H9 (cell line): Measurements from ENCODE around the gene DUSP6. TPM values are rescaled to one million over a fixed set of nuclear protein-coding genes. Genes with fewer than 3 reads are reported as not detected.

Source experiments
- DNase-seq: peaks from one replicate; pipeline ENCODE4 v3.0.0-alpha.2; 2017
- H2AFZ ChIP-seq: one replicate; pipeline ENCODE4 v1.6.1; 2013; ENCODE audit warnings: mild to moderate bottlenecking, low read length, control low read depth, moderate library complexity
- H2AK5ac ChIP-seq: 2 replicates; pipeline ENCODE4 v1.6.1; 2013; ENCODE audit warnings: low read length, control low read depth, mixed read lengths; ENCODE audit not compliant: insufficient read length
- H2BK120ac ChIP-seq: one replicate; pipeline ENCODE4 v1.6.1; 2013; ENCODE audit warnings: low read depth, mild to moderate bottlenecking, low read length, control low read depth, inconsistent platforms; ENCODE audit not compliant: poor library complexity, severe bottlenecking
- H2BK12ac ChIP-seq: 2 replicates; pipeline ENCODE4 v1.6.1; 2013; ENCODE audit warnings: low read length, control low read depth, mixed read lengths, low read depth; ENCODE audit not compliant: insufficient read length
- H2BK15ac ChIP-seq: 2 replicates; pipeline ENCODE4 v1.6.1; 2013; ENCODE audit warnings: low read depth, low read length, control low read depth
- H2BK20ac ChIP-seq: one replicate; pipeline ENCODE4 v1.6.1; 2013; ENCODE audit warnings: low read depth, mild to moderate bottlenecking, low read length, control low read depth, inconsistent platforms; ENCODE audit not compliant: poor library complexity, severe bottlenecking
- H2BK5ac ChIP-seq: 2 replicates; pipeline ENCODE4 v1.6.1; 2013; ENCODE audit warnings: low read length, control low read depth, mixed read lengths; ENCODE audit not compliant: insufficient read length
- H3K14ac ChIP-seq: 2 replicates; pipeline ENCODE4 v1.6.1; 2013; ENCODE audit warnings: low read length, control low read depth; ENCODE audit not compliant: insufficient read depth
- H3K18ac ChIP-seq: 2 replicates; pipeline ENCODE4 v1.6.1; 2013; ENCODE audit warnings: low read depth, mild to moderate bottlenecking, mixed read lengths, low read length, control low read depth; ENCODE audit not compliant: insufficient read length
- H3K23ac ChIP-seq: 2 replicates; pipeline ENCODE4 v1.6.1; 2013; ENCODE audit warnings: low read length, control low read depth, mixed read lengths, low read depth; ENCODE audit not compliant: insufficient read length
- H3K23me2 ChIP-seq: 2 replicates; pipeline ENCODE4 v1.6.1; 2013; ENCODE audit warnings: low read depth, mild to moderate bottlenecking, mixed read lengths, low read length, control low read depth; ENCODE audit not compliant: insufficient read length, poor library complexity, severe bottlenecking
- H3K27ac ChIP-seq: 2 replicates; pipeline ENCODE4 v1.5.1; 2013; ENCODE audit warnings: low read length, control low read depth, mixed read lengths, low read depth; ENCODE audit not compliant: insufficient read length
- H3K27me3 ChIP-seq: 2 replicates; pipeline ENCODE4 v1.6.1; 2013; ENCODE audit warnings: low read length, control low read depth, inconsistent platforms; ENCODE audit not compliant: insufficient read depth
- H3K4ac ChIP-seq: 2 replicates; pipeline ENCODE4 v1.6.1; 2013; ENCODE audit warnings: low read depth, mild to moderate bottlenecking, control low read depth, inconsistent platforms, low read length, moderate library complexity
- H3K4me1 ChIP-seq: 2 replicates; pipeline ENCODE4 v1.6.1; 2013; ENCODE audit warnings: low read length, control low read depth, inconsistent platforms; ENCODE audit not compliant: insufficient read depth
- H3K4me2 ChIP-seq: 2 replicates; pipeline ENCODE4 v1.6.1; 2013; ENCODE audit warnings: low read length, control low read depth, mixed read lengths; ENCODE audit not compliant: insufficient read length, insufficient read depth
- H3K56ac ChIP-seq: 2 replicates; pipeline ENCODE4 v1.6.1; 2013; ENCODE audit warnings: low read depth, mild to moderate bottlenecking, mixed read lengths, low read length, control low read depth; ENCODE audit not compliant: insufficient read length
- H3K79me1 ChIP-seq: 2 replicates; pipeline ENCODE4 v1.6.1; 2013; ENCODE audit warnings: low read depth, mild to moderate bottlenecking, moderate library complexity, low read length, control low read depth, inconsistent platforms; ENCODE audit not compliant: insufficient read depth, poor library complexity, severe bottlenecking
- H3K79me2 ChIP-seq: 2 replicates; pipeline ENCODE4 v1.6.1; 2013; ENCODE audit warnings: low read length, control low read depth, inconsistent platforms; ENCODE audit not compliant: insufficient read depth
- H3K9ac ChIP-seq: 2 replicates; pipeline ENCODE4 v1.6.1; 2013; ENCODE audit warnings: low read length, control low read depth, mixed read lengths; ENCODE audit not compliant: insufficient read length; ENCODE audit errors: extremely low read depth
- H3K9me3 ChIP-seq: one replicate; pipeline ENCODE4 v1.6.1; 2013; ENCODE audit warnings: low read depth, low read length, inconsistent platforms; ENCODE audit not compliant: control insufficient read depth
- H3T11ph ChIP-seq: one replicate; pipeline ENCODE4 v1.6.1; 2013; ENCODE audit warnings: mild to moderate bottlenecking, low read length, control low read depth, inconsistent platforms
- H4K20me1 ChIP-seq: one replicate; pipeline ENCODE4 v1.6.1; 2013; ENCODE audit not compliant: control insufficient read depth, insufficient read length, insufficient read depth
- H4K5ac ChIP-seq: 2 replicates; pipeline ENCODE4 v1.6.1; 2013; ENCODE audit warnings: low read depth, mild to moderate bottlenecking, mixed read lengths, low read length, control low read depth; ENCODE audit not compliant: insufficient read length
- H4K8ac ChIP-seq: replicated peaks from 2 replicates; pipeline ENCODE4 v1.6.1; 2013; ENCODE audit warnings: low read length, control low read depth, mixed read lengths, low read depth; ENCODE audit not compliant: insufficient read length
- H4K91ac ChIP-seq: 2 replicates; pipeline ENCODE4 v1.6.1; 2013; ENCODE audit warnings: low read depth, mild to moderate bottlenecking, moderate library complexity, mixed read lengths, low read length, control low read depth; ENCODE audit not compliant: insufficient read length
- H3K27ac Mint-ChIP-seq, 3 experiments: 2 replicates in 2 of 3; 3 replicates in 1 of 3; pipeline ENCODE4 v1.8.0; 2020 to 2021; ENCODE audit warnings: mixed read lengths in 3 of 3, mild to moderate bottlenecking in 1 of 3, moderate library complexity in 1 of 3
- H3K27me3 Mint-ChIP-seq: 2 replicates; pipeline ENCODE4 v1.8.0; 2021; ENCODE audit warnings: low read depth, mild to moderate bottlenecking, moderate library complexity, mixed read lengths
- H3K36me3 Mint-ChIP-seq, 3 experiments: 2 replicates in 2 of 3; 3 replicates in 1 of 3; pipeline ENCODE4 v1.8.0; 2020 to 2021; ENCODE audit warnings: low read depth in 3 of 3, mixed read lengths in 3 of 3; ENCODE audit not compliant: insufficient read depth in 1 of 3
- H3K4me1 Mint-ChIP-seq, 2 experiments: 2 replicates each; pipeline ENCODE4 v1.8.0; 2020; ENCODE audit warnings: mixed read lengths in 2 of 2
- H3K4me3 Mint-ChIP-seq, 2 experiments: 2 replicates in 1 of 2; 3 replicates in 1 of 2; pipeline ENCODE4 v1.8.0; 2020 to 2021; ENCODE audit warnings: mild to moderate bottlenecking in 2 of 2, mixed read lengths in 2 of 2, moderate library complexity in 1 of 2
- H3K9me3 Mint-ChIP-seq, 2 experiments: 2 replicates in 1 of 2; 3 replicates in 1 of 2; pipeline ENCODE4 v1.8.0; 2020; ENCODE audit warnings: mild to moderate bottlenecking in 2 of 2, mixed read lengths in 2 of 2, moderate library complexity in 1 of 2
- WGBS: extraction: QIAGEN DNeasy Blood & Tissue Kit; methylation state at CpG from one replicate; pipeline ENCODE4 v1.1.7; 2013; ENCODE audit warnings: missing lambda C conversion rate, low lambda C conversion rate, mixed read lengths; ENCODE audit not compliant: insufficient read length; ENCODE audit errors: extremely low coverage; 5-methylcytosine and 5-hydroxymethylcytosine counted together
- total RNA-seq: library from RNA; stranded (reverse); gene quantifications from 2 replicates; pipeline ENCODE4 v1.2.1, GENCODE V29; 2021
- TF ChIP-seq, protein P1 (sequence below): fragments of 200-600 bp; sonication (generic); conservative IDR thresholded peaks from 3 replicates; pipeline ENCODE4 v1.8.0; 2021; ENCODE audit warnings: antibody characterized with exemption, mild to moderate bottlenecking

DUSP6 gene
- total RNA-seq, 1 experiment from 2014 or later, result 35.3 TPM

DNA sequence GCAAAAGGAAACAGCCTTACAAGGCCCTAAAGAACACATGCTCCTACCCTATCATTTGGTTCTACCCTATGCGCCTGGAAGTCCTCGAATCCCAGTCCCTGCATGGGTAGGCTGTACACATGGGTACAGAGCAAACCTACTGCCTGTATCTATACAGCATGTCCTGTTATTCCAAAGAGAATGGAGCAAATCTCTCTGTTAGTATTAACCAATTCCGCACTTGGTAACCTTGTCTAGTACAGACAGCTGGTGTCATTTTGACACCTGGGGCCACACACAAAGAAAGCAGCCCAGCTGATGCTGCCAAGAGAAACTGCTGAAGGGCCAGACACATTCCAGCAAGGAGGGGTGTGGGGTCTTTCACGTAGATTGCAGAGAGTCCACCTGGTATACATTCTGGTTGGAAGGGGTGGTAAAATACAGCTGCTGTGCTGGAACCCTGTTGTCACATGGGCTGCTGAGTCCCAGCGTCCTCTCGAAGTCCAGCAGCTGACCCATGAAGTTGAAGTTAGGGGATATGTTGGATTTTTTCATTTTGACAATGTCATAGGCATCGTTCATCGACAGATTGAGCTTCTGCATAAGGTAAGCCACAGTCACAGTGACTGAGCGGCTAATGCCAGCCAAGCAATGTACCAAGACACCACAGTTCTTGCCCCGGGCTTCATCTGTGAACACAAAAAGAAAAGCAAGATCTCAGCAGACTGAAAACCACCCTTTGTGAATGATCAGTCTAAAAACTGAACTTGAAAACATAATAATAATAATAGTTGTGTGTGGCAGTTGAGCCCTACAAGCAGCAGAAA lies 3.2 kb downstream of the DUSP6 start:
- Histone ChIP-seq H3K23ac (no peak overlapping the region), H3K23me2 (peaks cover 12% of the 10 kb centered on the region), H3K14ac (no peak overlapping the region), H3K4me1 (peaks cover 14% of the 10 kb centered on the region; the same call in 1 of the 2 replicates), H3K79me1 (no peaks in the 10 kb centered on the region), H3K56ac (no peak overlapping the region), H3K27me3 (no peaks in the 10 kb centered on the region), H3K18ac (no peak overlapping the region), H3K9me3 (no peaks in the 10 kb centered on the region), H4K8ac (no peak overlapping the region), H4K91ac (no peak overlapping the region), H3K9ac (peak overlapping the region; percentile 27), H2BK5ac (no peak overlapping the region), H4K20me1 (peaks cover 3% of the 10 kb centered on the region), H2BK120ac (no peak overlapping the region), H3K4me2 (peak overlapping the region; percentile 84), H3K4ac (no peak overlapping the region), H3T11ph (no peak overlapping the region), H2BK15ac (no peak overlapping the region), H2BK20ac (no peak overlapping the region), H3K79me2 (peaks cover 24% of the 10 kb centered on the region; the same call in 1 of the 2 replicates), H2AK5ac (no peak overlapping the region), H2AFZ (no peak overlapping the region), H4K5ac (no peak overlapping the region), H3K27ac (no peak overlapping the region), H2BK12ac (no peak overlapping the region)
- WGBS, result no CpG with 5 or more reads among the region's 10 CpGs
- DNase-seq, result no peak
- Mint-ChIP-seq H3K4me1 (peaks cover 71 to 76% of the 10 kb centered on the region in 2 experiments), H3K36me3 (peaks cover 19 to 52% (median 35%) of the 10 kb centered on the region in 3 experiments; a peak in 6 of 7 replicates), H3K27me3 (peaks cover 80% of the 10 kb centered on the region), H3K27ac (peak overlapping the region in 1 of 3 experiments; percentile 76; a peak in 2 of 7 replicates), H3K4me3 (peak overlapping the region; percentile 90 to 100), H3K9me3 (peaks cover 0 to 28% of the 10 kb centered on the region in 2 experiments; a peak in 4 of 5 replicates)
- TF ChIP-seq, protein P1, sequence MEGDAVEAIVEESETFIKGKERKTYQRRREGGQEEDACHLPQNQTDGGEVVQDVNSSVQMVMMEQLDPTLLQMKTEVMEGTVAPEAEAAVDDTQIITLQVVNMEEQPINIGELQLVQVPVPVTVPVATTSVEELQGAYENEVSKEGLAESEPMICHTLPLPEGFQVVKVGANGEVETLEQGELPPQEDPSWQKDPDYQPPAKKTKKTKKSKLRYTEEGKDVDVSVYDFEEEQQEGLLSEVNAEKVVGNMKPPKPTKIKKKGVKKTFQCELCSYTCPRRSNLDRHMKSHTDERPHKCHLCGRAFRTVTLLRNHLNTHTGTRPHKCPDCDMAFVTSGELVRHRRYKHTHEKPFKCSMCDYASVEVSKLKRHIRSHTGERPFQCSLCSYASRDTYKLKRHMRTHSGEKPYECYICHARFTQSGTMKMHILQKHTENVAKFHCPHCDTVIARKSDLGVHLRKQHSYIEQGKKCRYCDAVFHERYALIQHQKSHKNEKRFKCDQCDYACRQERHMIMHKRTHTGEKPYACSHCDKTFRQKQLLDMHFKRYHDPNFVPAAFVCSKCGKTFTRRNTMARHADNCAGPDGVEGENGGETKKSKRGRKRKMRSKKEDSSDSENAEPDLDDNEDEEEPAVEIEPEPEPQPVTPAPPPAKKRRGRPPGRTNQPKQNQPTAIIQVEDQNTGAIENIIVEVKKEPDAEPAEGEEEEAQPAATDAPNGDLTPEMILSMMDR, result no peak
